Colonic mucosa (tissue), 4 donors: ENCODE measurements around the gene SLC1A7. TPM values are rescaled to one million over a fixed set of nuclear protein-coding genes. Genes with fewer than 3 reads are reported as not detected.

Experiments used
- DNase-seq: peaks from one replicate; pipeline ENCODE4 v3.0.0-alpha.2; 2020
- H3K27ac ChIP-seq: fragments of 200-600 bp; one replicate; pipeline ENCODE4 v1.8.0; 2021
- H3K27me3 ChIP-seq: fragments of 200-600 bp; one replicate; pipeline ENCODE4 v1.8.0; 2021
- H3K36me3 ChIP-seq: fragments of 200-600 bp; one replicate; pipeline ENCODE4 v1.8.0; 2021
- H3K4me1 ChIP-seq: fragments of 200-600 bp; one replicate; pipeline ENCODE4 v1.8.0; 2021; ENCODE audit warnings: mild to moderate bottlenecking
- H3K4me3 ChIP-seq: fragments of 200-600 bp; one replicate; pipeline ENCODE4 v1.8.0; 2021
- H3K9ac ChIP-seq, 2 donors: one replicate each; pipeline ENCODE4 v1.7.0; 2013; ENCODE audit warnings: control low read depth in 2 of 2, low read depth in 2 of 2, low read length in 2 of 2
- H3K9me3 ChIP-seq: fragments of 200-600 bp; one replicate; pipeline ENCODE4 v1.8.0; 2021
- CTCF ChIP-seq: fragments of 200-600 bp; IDR thresholded peaks from one replicate; pipeline ENCODE4 v1.8.0; 2022; ENCODE audit warnings: antibody characterized with exemption, mild to moderate bottlenecking
- intact Hi-C: fragments of 100-400 bp; cut with DNase I; formaldehyde crosslinking; loops from one replicate; pipeline ENCODE4 v1.14.1; 2022
- total RNA-seq, 2 donors: library from RNA; stranded (reverse); fragmentation: NEBNext Ultra II Directional in 1 of 2; extraction: Animal tissue kit (Norgen Biotek cat#: 25700) in 1 of 2; gene quantifications; one replicate each; pipeline ENCODE4 v1.2.1, GENCODE V29; 2021
- donor health status: healthy.
- donor health status: DM: no; HTN: no; CAD: no.
- donor health status: DM: no; HTN: no; CAD: no.

Gene SLC1A7
- total RNA-seq, 2 donors from 2014 or later, result 0.50 to 1.1 TPM

- Histone ChIP-seq H3K27ac (no peak overlapping the region), H3K9ac (no peak overlapping the region), H3K36me3 (no peaks in the 10 kb centered on the region), H3K9me3 (no peaks in the 10 kb centered on the region), H3K27me3 (no peaks in the 10 kb centered on the region), H3K4me3 (no peak overlapping the region), H3K4me1 (no peaks in the 10 kb centered on the region)
- no peak for TF ChIP-seq CTCF
- intact Hi-C loops, result no loop called here
- no peak for DNase-seq
These were observed 1.8 kb upstream of the SLC1A7 start for GRCh38 chr1:53144201-53144600.

GRCh38 chr1:53143527-53143926 is 1.1 kb upstream of the SLC1A7 start:
- no peak for DNase-seq

GRCh38 chr1:53141487-53142055 is 867 bp downstream of the SLC1A7 start:
- no peak overlapping the region for H3K4me3 ChIP-seq
- H3K36me3 ChIP-seq, result no peaks in the 10 kb centered on the region
- no peaks in the 10 kb centered on the region for H3K4me1 ChIP-seq
- H3K9me3 ChIP-seq, result no peaks in the 10 kb centered on the region
- TF ChIP-seq CTCF, result no peak
- H3K9ac ChIP-seq, result no peak overlapping the region
- H3K27ac ChIP-seq, result no peak overlapping the region
- intact Hi-C loops, result no loop called here
- no peak for DNase-seq
- H3K27me3 ChIP-seq, result no peaks in the 10 kb centered on the region

More at GRCh38 chr1:53143527-53143926, 1.1 kb upstream of the SLC1A7 start:
- Histone ChIP-seq H3K27ac (no peak overlapping the region), H3K36me3 (no peaks in the 10 kb centered on the region), H3K27me3 (no peaks in the 10 kb centered on the region), H3K4me1 (no peaks in the 10 kb centered on the region), H3K4me3 (no peak overlapping the region), H3K9me3 (no peaks in the 10 kb centered on the region), H3K9ac (no peak overlapping the region)
- no peak for TF ChIP-seq CTCF
- intact Hi-C loops, result no loop called here

GRCh38 chr1:53140451-53140850 is 2.0 kb downstream of the SLC1A7 start:
- Histone ChIP-seq H3K4me3 (no peak overlapping the region), H3K27me3 (no peaks in the 10 kb centered on the region), H3K4me1 (no peaks in the 10 kb centered on the region), H3K9ac (no peak overlapping the region), H3K9me3 (no peaks in the 10 kb centered on the region), H3K27ac (no peak overlapping the region), H3K36me3 (no peaks in the 10 kb centered on the region)
- no peak for DNase-seq
- no peak for TF ChIP-seq CTCF
- intact Hi-C loops, result no loop called here

GRCh38 chr1:53139951-53140361 is 2.5 kb downstream of the SLC1A7 start:
- H3K27me3 ChIP-seq, result no peaks in the 10 kb centered on the region
- H3K4me1 ChIP-seq, result no peaks in the 10 kb centered on the region
- intact Hi-C loops, result no loop called here
- H3K4me3 ChIP-seq, result no peak overlapping the region
- no peak overlapping the region for H3K27ac ChIP-seq
- no peaks in the 10 kb centered on the region for H3K36me3 ChIP-seq
- TF ChIP-seq CTCF, result no peak
- no peak overlapping the region for H3K9ac ChIP-seq
- DNase-seq, result no peak
- H3K9me3 ChIP-seq, result no peaks in the 10 kb centered on the region
